ENCODE measurements around the gene SAXO2.
"Not testable (repeated sequence)": the region's sequence is repeated elsewhere in the genome, so short reads cannot be mapped to it uniquely, and the experiment has no call there.

DNA sequence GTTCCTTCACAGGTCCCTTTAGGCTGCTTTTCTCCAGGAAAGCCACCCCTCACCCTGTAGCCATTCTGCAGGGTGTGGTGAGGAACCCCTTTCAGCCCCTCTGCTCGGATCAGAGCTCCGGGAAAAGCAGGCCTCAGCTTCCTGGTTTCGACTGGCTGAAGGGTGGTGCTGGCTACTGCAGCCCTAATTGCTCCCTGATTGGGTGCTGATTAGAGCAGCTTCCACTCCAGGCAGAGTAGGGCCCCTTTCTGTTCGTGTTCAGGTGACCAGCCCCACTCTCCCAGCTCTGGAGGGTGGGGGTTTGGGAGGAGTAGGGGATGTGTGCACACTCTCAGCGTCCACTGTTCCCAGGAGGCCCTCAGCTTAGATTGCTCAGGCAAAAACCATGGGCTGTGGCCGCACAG lies 36.9 kb downstream of the SAXO2 start:
- TF ChIP-seq, protein P1, sequence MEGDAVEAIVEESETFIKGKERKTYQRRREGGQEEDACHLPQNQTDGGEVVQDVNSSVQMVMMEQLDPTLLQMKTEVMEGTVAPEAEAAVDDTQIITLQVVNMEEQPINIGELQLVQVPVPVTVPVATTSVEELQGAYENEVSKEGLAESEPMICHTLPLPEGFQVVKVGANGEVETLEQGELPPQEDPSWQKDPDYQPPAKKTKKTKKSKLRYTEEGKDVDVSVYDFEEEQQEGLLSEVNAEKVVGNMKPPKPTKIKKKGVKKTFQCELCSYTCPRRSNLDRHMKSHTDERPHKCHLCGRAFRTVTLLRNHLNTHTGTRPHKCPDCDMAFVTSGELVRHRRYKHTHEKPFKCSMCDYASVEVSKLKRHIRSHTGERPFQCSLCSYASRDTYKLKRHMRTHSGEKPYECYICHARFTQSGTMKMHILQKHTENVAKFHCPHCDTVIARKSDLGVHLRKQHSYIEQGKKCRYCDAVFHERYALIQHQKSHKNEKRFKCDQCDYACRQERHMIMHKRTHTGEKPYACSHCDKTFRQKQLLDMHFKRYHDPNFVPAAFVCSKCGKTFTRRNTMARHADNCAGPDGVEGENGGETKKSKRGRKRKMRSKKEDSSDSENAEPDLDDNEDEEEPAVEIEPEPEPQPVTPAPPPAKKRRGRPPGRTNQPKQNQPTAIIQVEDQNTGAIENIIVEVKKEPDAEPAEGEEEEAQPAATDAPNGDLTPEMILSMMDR (IDR thresholded peaks at IDR 0.05; ENCODE audit: low read depth, low read length): not testable (repeated sequence)
- not testable (repeated sequence) for TF ChIP-seq EZH2phosphoT487 (IDR thresholded peaks at IDR 0.05; ENCODE audit: low read depth)

Measured in OCI-LY3 (cell line).